Mesenchymal stem cell (in vitro differentiated cells and primary cell): Measurements from ENCODE around the gene C4BPB.

ENCODE experiments used
- DNase-seq: peaks from one replicate; pipeline ENCODE4 v3.0.0-alpha.2; 2013
- H2AFZ ChIP-seq: one replicate; pipeline ENCODE4 v1.6.1; 2013; ENCODE audit warnings: low read depth, mild to moderate bottlenecking, control low read depth, inconsistent platforms, low read length, moderate library complexity
- H2AK5ac ChIP-seq: 2 replicates; pipeline ENCODE4 v1.6.1; 2013; ENCODE audit warnings: low read length, moderate library complexity, mild to moderate bottlenecking, inconsistent platforms; ENCODE audit not compliant: severe bottlenecking
- H2BK120ac ChIP-seq: one replicate; pipeline ENCODE4 v1.6.1; 2013; ENCODE audit warnings: low read depth, mild to moderate bottlenecking, inconsistent platforms, low read length, moderate library complexity
- H2BK12ac ChIP-seq, 2 experiments: one replicate each; pipeline ENCODE4 v1.6.1; 2013; ENCODE audit warnings: inconsistent platforms in 2 of 2, low read length in 2 of 2, mild to moderate bottlenecking in 2 of 2, moderate library complexity in 2 of 2, control low read depth in 1 of 2
- H2BK15ac ChIP-seq: one replicate; pipeline ENCODE4 v1.6.1; 2013; ENCODE audit warnings: mild to moderate bottlenecking, low read depth, inconsistent platforms; ENCODE audit not compliant: poor library complexity, severe bottlenecking
- H2BK5ac ChIP-seq: 2 replicates; pipeline ENCODE4 v1.6.1; 2013; ENCODE audit warnings: low read depth, mild to moderate bottlenecking, low read length, control low read depth, inconsistent platforms; ENCODE audit not compliant: poor library complexity, severe bottlenecking
- H3K14ac ChIP-seq, 2 experiments: one replicate each; pipeline ENCODE4 v1.6.1; 2013; ENCODE audit warnings: inconsistent platforms in 2 of 2, low read length in 2 of 2, control low read depth in 1 of 2, mild to moderate bottlenecking in 1 of 2, moderate library complexity in 1 of 2
- H3K18ac ChIP-seq, 2 experiments: one replicate each; pipeline ENCODE4 v1.6.1; 2013; ENCODE audit warnings: inconsistent platforms in 2 of 2, low read length in 2 of 2, control low read depth in 1 of 2, low read depth in 1 of 2, mild to moderate bottlenecking in 1 of 2
- H3K23ac ChIP-seq, 2 experiments: one replicate each; pipeline ENCODE4 v1.6.1; 2013; ENCODE audit warnings: inconsistent platforms in 2 of 2, low read length in 2 of 2, mild to moderate bottlenecking in 2 of 2, moderate library complexity in 2 of 2, control low read depth in 1 of 2
- H3K27ac ChIP-seq: 2 replicates; pipeline ENCODE4 v1.5.1; 2013; ENCODE audit warnings: mild to moderate bottlenecking, moderate library complexity, low read length, control low read depth, inconsistent platforms; ENCODE audit not compliant: poor library complexity, severe bottlenecking
- H3K27me3 ChIP-seq, 2 experiments: 2 replicates each; pipeline versions ENCODE4 v1.6.1 to v1.7.0; 2013; ENCODE audit warnings: low read length in 2 of 2, mild to moderate bottlenecking in 2 of 2, moderate library complexity in 2 of 2, control low read depth in 1 of 2, inconsistent platforms in 1 of 2; ENCODE audit not compliant: control insufficient read depth in 1 of 2, insufficient read depth in 1 of 2
- H3K36me3 ChIP-seq, 2 experiments: 2 replicates each; pipeline versions ENCODE4 v1.6.1 to v1.7.0; 2013; ENCODE audit warnings: low read length in 2 of 2, control low read depth in 1 of 2, inconsistent platforms in 1 of 2, low read depth in 1 of 2, mild to moderate bottlenecking in 1 of 2; ENCODE audit not compliant: insufficient read depth in 2 of 2, control insufficient read depth in 1 of 2
- H3K4ac ChIP-seq, 2 experiments: one replicate each; pipeline ENCODE4 v1.6.1; 2013; ENCODE audit warnings: inconsistent platforms in 2 of 2, low read length in 2 of 2, mild to moderate bottlenecking in 2 of 2, moderate library complexity in 2 of 2, control low read depth in 1 of 2, low read depth in 1 of 2
- H3K4me1 ChIP-seq: 2 replicates; pipeline ENCODE4 v1.6.1; 2013; ENCODE audit warnings: low read depth, low read length, control low read depth; ENCODE audit not compliant: control insufficient read depth, insufficient read depth
- H3K4me2 ChIP-seq: 2 replicates; pipeline ENCODE4 v1.6.1; 2013; ENCODE audit warnings: low read length, mild to moderate bottlenecking, inconsistent platforms; ENCODE audit not compliant: poor library complexity, severe bottlenecking
- H3K4me3 ChIP-seq, 2 experiments: 2 replicates each; pipeline versions ENCODE4 v1.5.1 to v1.7.0; 2013; ENCODE audit warnings: low read length in 2 of 2, mild to moderate bottlenecking in 2 of 2, control low read depth in 1 of 2, low read depth in 1 of 2; ENCODE audit not compliant: insufficient read depth in 1 of 2
- H3K79me1 ChIP-seq: replicated peaks from 2 replicates; pipeline ENCODE4 v1.6.1; 2013; ENCODE audit warnings: mild to moderate bottlenecking, control low read depth, low read length, inconsistent platforms; ENCODE audit not compliant: poor library complexity, severe bottlenecking
- H3K9ac ChIP-seq: 2 replicates; pipeline ENCODE4 v1.7.0; 2013; ENCODE audit warnings: mild to moderate bottlenecking, low read length, moderate library complexity
- H3K9me3 ChIP-seq: 2 replicates; pipeline ENCODE4 v1.7.0; 2013; ENCODE audit warnings: mild to moderate bottlenecking, low read length; ENCODE audit not compliant: control insufficient read depth
- H4K8ac ChIP-seq: one replicate; pipeline ENCODE4 v1.6.1; 2013; ENCODE audit warnings: inconsistent platforms, mild to moderate bottlenecking, low read length, moderate library complexity
- H4K91ac ChIP-seq: one replicate; pipeline ENCODE4 v1.6.1; 2013; ENCODE audit warnings: mild to moderate bottlenecking, low read length, inconsistent platforms
- WGBS: methylation state at CpG from one replicate; pipeline ENCODE4 v1.1.7; 2013; ENCODE audit warnings: mixed read lengths; 5-methylcytosine and 5-hydroxymethylcytosine counted together

The C4BPB gene

DNA sequence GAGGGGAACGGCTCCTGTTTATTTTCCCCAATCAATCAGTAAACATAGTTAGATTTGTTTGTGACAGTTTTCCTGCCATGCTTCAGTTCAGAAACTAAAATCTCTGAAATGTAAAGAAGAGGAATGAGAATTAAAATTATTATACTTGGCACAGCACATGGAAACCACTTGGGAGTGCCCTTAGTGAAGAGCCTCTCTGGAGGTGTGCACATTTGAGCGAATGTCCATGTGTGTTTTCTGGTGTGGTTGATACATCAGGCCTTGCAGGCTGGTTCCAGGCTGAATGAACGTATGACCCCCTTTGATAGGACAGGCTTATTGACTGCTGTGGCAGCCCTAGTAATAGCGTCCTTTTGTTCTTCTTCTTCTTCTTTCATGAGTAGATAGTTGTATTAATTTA lies 42.5 kb downstream of the C4BPB start:
- Histone ChIP-seq H3K18ac (no peak overlapping the region), H2AFZ (no peak overlapping the region), H3K27ac (no peak overlapping the region), H2BK12ac (no peak overlapping the region), H4K91ac (no peak overlapping the region), H3K27me3 (no peaks in the 10 kb centered on the region), H3K79me1 (no peaks in the 10 kb centered on the region), H2BK5ac (no peak overlapping the region), H2BK120ac (no peak overlapping the region), H3K9me3 (peaks cover 36% of the 10 kb centered on the region), H4K8ac (no peak overlapping the region), H2BK15ac (no peak overlapping the region), H3K36me3 (no peaks in the 10 kb centered on the region), H3K4me2 (no peak overlapping the region), H3K4me1 (no peaks in the 10 kb centered on the region), H3K9ac (no peak overlapping the region), H3K23ac (no peak overlapping the region), H2AK5ac (no peak overlapping the region), H3K14ac (no peak overlapping the region), H3K4ac (no peak overlapping the region), H3K4me3 (no peak overlapping the region)
- no peak for DNase-seq
- WGBS = 80% methylated on average over 1 of the region's 4 CpGs

GRCh38 chr1:207134581-207134980 lies 45.9 kb downstream of the C4BPB start:
- H3K4me2 ChIP-seq = no peak overlapping the region
- H4K8ac ChIP-seq = no peak overlapping the region
- no peak overlapping the region for H2BK15ac ChIP-seq
- no peaks in the 10 kb centered on the region for H3K27me3 ChIP-seq
- H3K36me3 ChIP-seq = no peaks in the 10 kb centered on the region
- no peaks in the 10 kb centered on the region for H3K4me1 ChIP-seq
- no peak overlapping the region for H2BK120ac ChIP-seq
- H3K18ac ChIP-seq = no peak overlapping the region
- peaks cover 15% of the 10 kb centered on the region for H3K9me3 ChIP-seq
- H3K9ac ChIP-seq = no peak overlapping the region
- no peak for DNase-seq
- H3K14ac ChIP-seq = no peak overlapping the region
- no peak overlapping the region for H3K23ac ChIP-seq
- H2AK5ac ChIP-seq = no peak overlapping the region
- no peak overlapping the region for H2BK12ac ChIP-seq
- no peaks in the 10 kb centered on the region for H3K79me1 ChIP-seq
- no peak overlapping the region for H3K4ac ChIP-seq
- no peak overlapping the region for H3K4me3 ChIP-seq
- H2BK5ac ChIP-seq = no peak overlapping the region
- H2AFZ ChIP-seq = no peak overlapping the region
- H4K91ac ChIP-seq = no peak overlapping the region
- 69% methylated on average over 1 of the region's 1 CpG for WGBS
- H3K27ac ChIP-seq = no peak overlapping the region

DNA sequence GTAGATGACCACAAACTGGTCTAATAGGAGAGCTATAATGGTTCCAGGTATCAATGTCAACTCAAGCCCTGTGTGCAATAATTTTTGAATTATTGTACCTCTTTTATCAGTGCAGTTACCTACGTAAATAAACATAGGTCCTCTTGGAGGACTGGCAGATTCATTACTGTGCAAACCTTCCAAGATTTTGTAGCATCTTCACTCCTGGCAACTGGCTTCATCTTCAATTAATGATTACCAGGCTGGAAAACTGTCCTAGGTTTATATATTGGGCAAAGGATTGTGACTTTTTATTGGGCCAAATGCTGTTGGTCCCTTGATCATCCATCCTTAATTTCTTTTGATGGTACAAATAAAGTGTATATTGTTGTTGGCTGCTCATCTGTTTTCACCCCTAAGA lies 51.0 kb downstream of the C4BPB start:
- H3K27ac ChIP-seq = no peak overlapping the region
- H3K9ac ChIP-seq = no peak overlapping the region
- H3K4me2 ChIP-seq = no peak overlapping the region
- H4K8ac ChIP-seq = no peak overlapping the region
- H2BK120ac ChIP-seq = no peak overlapping the region
- no peak overlapping the region for H2BK5ac ChIP-seq
- no peak overlapping the region for H2BK12ac ChIP-seq
- DNase-seq = no peak
- H2BK15ac ChIP-seq = no peak overlapping the region
- no peak overlapping the region for H2AFZ ChIP-seq
- H3K27me3 ChIP-seq = no peaks in the 10 kb centered on the region
- no peaks in the 10 kb centered on the region for H3K79me1 ChIP-seq
- H3K4me1 ChIP-seq = no peaks in the 10 kb centered on the region
- no peaks in the 10 kb centered on the region for H3K36me3 ChIP-seq
- 91% methylated on average over 1 of the region's 1 CpG for WGBS
- H2AK5ac ChIP-seq = no peak overlapping the region
- H3K9me3 ChIP-seq = no peaks in the 10 kb centered on the region
- H3K14ac ChIP-seq = no peak overlapping the region
- H3K4me3 ChIP-seq = no peak overlapping the region
- H3K18ac ChIP-seq = no peak overlapping the region
- H3K4ac ChIP-seq = no peak overlapping the region
- no peak overlapping the region for H4K91ac ChIP-seq
- H3K23ac ChIP-seq = no peak overlapping the region

DNA sequence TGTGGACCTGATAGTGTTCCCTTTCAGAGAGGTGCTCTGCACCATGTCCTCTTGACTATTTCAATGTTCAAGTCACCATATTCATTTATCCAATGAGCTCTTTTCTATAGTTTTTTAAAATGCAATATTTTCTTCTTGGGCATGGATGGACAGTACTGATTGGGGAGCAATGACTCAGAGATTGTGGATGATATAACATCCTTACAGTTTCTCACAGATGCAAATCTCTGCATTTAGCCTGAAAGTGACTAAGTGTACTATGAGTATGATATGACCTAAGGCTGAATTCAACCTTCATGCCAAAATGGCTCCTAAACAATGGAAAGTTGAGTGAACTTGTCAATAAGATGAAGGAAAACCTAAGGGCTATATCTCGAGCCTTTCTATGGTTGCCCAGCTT lies 51.9 kb downstream of the C4BPB start:
- no peak overlapping the region for H3K27ac ChIP-seq
- 40% methylated on average over 1 of the region's 1 CpG for WGBS
- no peak overlapping the region for H2BK15ac ChIP-seq
- H3K4me2 ChIP-seq = no peak overlapping the region
- H3K4ac ChIP-seq = no peak overlapping the region
- H3K4me1 ChIP-seq = no peaks in the 10 kb centered on the region
- no peak for DNase-seq
- no peaks in the 10 kb centered on the region for H3K27me3 ChIP-seq
- H2BK12ac ChIP-seq = no peak overlapping the region
- no peak overlapping the region for H3K14ac ChIP-seq
- H4K8ac ChIP-seq = no peak overlapping the region
- H2BK5ac ChIP-seq = no peak overlapping the region
- no peak overlapping the region for H3K23ac ChIP-seq
- H3K9me3 ChIP-seq = no peaks in the 10 kb centered on the region
- H3K79me1 ChIP-seq = no peaks in the 10 kb centered on the region
- H3K9ac ChIP-seq = no peak overlapping the region
- no peaks in the 10 kb centered on the region for H3K36me3 ChIP-seq
- no peak overlapping the region for H2BK120ac ChIP-seq
- H4K91ac ChIP-seq = no peak overlapping the region
- H2AFZ ChIP-seq = no peak overlapping the region
- H2AK5ac ChIP-seq = no peak overlapping the region
- no peak overlapping the region for H3K18ac ChIP-seq
- no peak overlapping the region for H3K4me3 ChIP-seq
